Measurements from ENCODE around the gene USP20.
"Not testable (repeated sequence)": the region's sequence is repeated elsewhere in the genome, so short reads cannot be mapped to it uniquely, and the experiment has no call there.

Gene USP20

GRCh38 chr9:129835128-129835859 lies at the start of gene USP20, which contains the start of gene C9orf78:
Gene USP20, plus strand, starts transcription at chr9:129835458. Its CDS starts 17,098 bp downstream, at chr9:129852556.
Gene C9orf78, minus strand, starts transcription at chr9:129835275. Its CDS starts 54 bp downstream, at chr9:129835221.
- DNase-seq, result peak; percentile 96

DNA sequence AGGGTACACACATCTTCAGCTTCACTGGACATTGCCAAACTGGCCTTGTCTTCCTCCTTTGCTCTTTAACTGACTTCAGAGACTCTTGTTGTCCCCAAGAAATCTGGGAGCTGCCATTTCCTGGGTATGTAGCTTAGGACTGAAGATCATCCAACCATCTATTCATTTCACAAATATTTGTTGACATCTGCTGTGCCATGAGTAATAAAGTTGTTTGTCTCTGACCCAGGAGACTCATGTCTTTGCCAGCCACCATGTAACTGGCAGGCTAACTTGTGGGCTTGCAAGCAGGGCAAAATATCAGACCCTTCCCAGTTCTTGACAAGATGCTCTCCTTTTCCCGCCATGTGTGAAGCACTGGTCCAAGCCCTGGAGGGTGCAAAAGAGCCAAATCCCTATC lies 49.4 kb upstream of the USP20 start:
- no peak for DNase-seq

DNA sequence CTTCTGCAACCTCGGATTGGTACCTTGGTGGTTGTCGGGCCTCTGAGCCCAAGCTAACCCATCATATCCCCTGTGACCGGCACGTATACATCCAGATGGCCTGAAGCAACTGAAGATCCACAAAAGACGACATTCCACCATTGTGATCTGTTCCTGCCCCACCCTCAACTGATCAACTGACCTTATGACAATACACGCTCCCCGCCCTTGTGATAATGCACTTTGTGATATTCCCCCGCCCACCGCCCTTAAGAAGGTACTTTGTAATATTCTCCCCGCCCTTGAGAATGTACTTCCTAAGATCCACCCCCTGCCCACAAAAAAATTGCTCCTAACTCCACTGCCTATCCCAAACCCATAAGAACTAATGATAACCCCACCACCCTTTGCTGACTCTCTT lies 48.8 kb upstream of the USP20 start:
- no peak for DNase-seq

GRCh38 chr9:129794549-129794948 lies 40.7 kb upstream of the USP20 start:
- DNase-seq, result no peak

- not testable (repeated sequence) for DNase-seq
Measured at GRCh38 chr9:129796029-129796428, 39.2 kb upstream of the USP20 start.

DNA sequence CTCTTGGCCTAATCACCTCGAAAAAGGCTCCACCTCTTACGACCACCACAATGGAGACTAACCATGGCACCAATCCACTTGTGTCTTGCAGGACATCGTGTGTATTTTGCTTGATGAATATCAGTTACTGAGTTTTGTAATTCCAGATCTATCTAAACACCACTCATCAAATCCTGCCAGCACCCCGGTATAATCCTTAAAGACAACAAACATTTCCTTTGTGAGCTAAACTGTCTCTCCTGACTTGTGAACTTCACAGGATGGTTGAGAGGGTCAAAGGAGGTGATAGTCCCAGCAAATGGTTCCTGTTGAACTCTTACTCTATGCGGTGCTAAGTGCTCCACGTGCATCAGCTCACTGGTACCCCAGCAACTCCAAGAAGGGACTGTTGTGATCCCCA lies 36.3 kb upstream of the USP20 start:
- DNase-seq, result no peak

- DNase-seq, result no peak
Measured at GRCh38 chr9:129801504-129801903, 33.8 kb upstream of the USP20 start.

DNA sequence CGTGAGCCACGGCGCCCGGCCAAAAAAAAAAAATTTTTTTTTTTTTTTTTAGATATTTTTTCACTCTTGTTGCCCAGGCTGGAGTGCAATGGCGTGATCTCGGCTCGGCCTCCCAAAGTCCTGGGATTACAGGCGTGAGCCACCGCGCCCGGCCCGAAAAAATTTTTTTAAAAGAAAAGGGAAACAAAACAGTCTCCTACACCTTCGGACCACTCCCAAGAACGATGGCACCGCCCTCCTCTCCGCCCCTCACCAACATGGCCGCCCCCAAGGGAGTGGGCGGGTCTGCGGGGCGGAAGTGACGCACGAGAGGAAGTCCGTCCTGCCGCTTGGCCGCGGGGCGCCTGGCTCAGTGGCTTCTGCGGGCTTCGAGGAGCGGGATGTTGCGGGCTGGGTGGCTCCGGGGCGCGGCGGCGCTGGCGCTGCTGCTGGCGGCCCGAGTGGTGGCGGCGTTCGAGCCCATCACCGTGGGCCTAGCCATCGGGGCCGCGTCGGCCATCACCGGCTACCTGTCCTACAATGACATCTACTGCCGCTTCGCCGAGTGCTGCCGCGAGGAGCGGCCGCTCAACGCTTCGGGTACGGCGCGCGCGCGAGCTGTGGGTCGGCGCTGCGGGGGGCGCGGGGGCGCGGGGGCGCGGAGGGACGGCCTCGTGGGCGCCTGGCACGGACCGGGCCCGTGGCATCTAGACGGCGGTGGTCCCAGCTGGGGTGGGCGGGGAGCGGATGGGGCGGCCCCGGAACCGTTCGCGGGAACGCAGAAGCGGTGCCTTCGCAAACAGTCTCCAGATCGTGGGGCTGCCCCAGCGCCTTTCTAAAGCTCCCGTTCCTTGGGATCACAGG lies 32.2 kb upstream of the USP20 start, which contains the start of gene TOR1B:
Gene TOR1B, plus strand, starts transcription at position 352 of the 843 bp plus-strand sequence. Its CDS starts 29 bp downstream, at position 381.
- DNase-seq, result peak; percentile 92

DNA sequence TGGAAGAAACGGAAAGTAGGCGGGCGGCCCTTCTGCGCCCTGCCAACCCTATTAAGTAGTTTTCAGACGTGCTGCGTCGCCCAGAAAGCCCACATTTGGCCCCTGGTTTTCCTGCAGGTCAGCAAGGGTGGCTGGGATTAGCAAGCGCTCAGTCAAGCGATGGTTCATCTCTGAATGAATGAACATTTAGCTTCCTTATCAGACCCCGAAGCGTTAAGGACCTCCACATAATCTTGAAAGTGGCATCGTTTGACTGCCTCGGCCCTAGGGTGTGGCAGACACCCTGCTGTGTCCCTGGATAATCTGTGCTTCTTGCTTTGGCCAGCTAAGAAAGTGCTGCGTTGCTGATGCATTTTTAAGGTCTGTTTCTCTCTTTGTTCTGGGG lies 31.6 kb upstream of the USP20 start:
- no peak for DNase-seq

DNA sequence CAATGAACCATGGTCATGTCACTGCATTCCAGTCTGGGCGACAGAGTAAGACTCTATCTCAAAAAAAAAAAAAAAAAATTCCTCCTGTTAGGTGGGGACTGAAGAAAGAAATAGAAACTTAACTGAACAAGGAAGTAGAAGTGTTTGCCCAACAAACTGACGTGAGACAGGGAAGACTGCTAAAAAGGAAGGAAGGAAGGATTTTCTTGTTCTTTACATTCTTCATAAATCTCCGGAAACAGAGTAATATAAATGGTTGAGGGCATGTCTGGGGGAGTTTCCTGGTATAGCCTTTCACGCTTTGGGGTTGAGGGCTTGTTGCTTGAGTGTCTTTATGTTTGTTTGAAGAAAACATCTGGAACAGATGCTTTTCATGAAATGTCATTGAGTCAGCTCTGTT lies 29.2 kb upstream of the USP20 start:
- DNase-seq, result no peak

DNA sequence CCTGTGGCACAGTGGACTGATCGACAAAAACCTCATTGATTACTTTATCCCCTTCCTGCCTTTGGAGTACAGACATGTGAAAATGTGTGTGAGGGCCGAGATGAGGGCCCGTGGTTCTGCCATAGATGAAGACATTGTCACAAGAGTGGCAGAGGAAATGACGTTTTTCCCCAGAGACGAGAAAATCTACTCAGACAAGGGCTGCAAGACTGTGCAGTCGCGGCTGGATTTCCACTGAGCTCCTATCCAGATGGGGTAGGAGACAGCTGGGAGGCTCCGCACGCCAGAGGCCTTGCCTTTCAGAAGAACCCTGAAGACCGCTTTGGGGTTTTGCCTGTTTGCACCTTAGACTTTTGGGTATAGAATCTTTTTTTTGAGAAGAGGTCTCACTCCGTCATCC lies 25.9 kb upstream of the USP20 start:
- DNase-seq, result no peak

DNA sequence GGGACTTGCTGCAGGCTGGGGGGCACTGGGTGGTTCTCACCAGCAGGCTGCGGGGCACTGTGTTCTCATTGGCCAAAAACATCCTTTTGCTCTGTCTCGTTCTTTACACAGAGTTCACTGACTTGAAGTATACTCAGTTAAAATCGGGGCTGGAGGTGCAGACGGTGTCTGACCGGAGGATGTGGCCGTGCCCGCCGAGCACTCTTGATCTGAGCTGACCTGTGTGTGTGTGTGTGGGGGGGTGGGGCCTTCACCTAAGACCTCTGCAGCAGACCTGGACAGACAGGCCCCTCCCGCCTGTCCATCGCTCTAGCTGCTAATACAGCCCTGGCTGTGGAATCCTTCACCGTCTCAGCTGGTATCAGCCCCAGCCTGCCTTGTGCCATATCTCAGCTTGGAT lies 25.1 kb upstream of the USP20 start:
- DNase-seq, result no peak

DNA sequence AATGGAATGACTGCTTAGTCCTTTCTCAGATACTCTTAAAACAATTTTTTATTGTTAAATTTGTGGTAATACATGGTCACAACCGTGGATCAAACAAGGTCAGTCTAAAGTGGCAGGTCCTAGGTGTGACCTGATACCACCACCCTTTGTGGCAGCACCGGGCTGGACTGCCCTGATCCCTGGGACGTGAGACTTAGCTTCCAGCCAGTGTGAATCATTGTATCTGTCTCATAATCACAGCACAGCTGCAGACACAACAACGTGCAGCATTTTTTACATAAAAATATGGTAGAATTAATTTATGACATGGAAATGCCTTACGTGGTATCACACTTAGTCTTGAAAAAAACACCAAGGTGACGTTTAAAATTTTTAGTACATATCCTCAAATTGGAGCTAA lies 24.5 kb upstream of the USP20 start:
- DNase-seq, result no peak

DNA sequence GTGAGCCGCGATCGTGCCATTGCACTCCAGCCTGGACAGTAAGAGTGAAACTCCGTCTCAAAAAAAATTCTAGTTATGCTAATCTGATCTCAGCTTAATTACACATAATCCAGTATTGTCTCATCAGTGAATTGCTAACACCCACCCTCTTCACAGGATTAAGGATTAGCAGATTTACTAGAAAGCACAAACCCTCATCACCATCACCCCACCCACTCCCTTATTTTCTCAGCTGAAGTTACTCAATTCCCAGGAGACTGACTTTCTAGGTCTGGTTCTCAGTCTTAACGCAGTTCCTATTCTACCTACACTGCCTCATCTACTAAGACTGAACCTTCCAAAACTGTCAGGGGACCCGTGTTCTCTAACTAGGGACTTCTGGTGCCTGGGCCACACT lies 23.3 kb upstream of the USP20 start:
- DNase-seq, result no peak

DNA sequence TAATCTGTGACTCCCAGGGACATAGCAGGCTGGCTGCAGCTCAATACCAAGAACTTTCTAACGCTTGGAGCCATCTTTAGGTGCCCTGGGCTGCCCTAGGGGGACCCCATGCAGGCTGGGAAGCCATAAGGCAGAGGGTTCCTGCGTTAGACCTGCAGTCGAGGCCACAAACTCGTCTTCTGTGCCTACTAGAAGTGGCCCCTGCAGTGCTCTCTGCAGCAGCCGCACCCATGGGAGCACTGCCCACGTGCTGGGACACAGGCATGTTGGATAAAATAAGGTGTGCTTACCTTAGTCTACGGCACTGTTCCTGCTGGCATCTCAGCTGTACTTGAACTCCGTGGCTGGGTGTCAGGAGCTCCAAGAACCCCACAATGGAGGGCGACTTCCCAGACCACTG lies 22.9 kb upstream of the USP20 start:
- DNase-seq, result no peak

GRCh38 chr9:129813661-129814060 lies 21.6 kb upstream of the USP20 start:
- no peak for DNase-seq

DNA sequence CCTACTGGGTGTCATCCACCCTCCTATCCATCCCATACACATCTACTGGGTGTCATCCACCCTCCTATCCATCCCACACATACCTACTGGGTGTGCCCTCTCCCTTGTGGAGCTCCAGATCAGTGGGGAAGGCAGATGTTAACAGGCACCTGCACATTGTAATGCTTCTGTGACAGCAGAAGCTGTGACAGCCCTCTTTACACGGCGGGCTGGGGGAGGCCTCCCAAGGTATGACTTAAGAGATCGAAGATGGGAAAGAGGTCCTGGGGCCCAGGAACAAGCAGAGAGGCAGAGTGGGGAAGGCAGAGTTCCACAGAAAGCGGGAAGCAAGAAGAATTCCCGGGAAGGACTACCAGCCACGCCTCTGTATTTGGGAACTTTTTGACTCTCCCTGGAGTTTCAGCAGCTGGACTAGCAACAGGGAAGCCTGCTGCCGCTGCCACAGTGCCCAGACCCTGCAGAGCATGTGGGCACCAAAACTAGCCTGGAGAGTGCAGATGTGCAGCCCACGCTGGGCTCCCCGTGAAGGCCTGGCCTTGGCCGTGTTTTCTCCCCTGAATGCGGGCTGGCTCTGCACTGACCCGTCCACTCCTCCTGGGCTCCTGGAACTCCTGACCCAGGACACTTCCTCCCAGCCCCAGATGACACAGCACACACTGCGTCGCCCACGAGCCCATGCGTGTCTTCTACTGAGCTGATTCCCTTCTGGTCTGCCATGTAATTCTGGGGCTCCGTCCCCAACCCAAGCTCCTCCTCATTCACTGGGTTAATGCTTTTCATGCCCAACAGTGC lies 20.6 kb upstream of the USP20 start:
- DNase-seq, result no peak

DNA sequence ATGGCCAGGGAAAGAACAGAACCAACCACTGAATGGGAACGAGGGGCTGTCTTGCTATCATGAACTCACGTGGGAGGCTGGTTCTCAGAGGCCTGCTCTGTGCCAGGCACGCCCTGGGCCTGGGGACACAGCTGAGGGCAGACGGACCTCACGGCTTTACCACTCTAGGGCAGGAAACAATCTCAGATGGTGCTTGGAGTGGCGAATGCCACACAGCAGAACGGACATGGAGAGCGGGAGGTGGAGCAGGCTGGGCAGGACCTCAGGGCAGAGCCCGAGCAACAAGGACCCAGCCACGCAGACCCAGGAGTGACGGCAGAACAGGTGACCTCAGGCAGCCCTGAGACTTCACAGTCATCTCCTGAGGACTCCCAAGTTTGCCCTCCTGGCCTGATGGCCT lies 20.0 kb upstream of the USP20 start:
- DNase-seq, result no peak

DNA sequence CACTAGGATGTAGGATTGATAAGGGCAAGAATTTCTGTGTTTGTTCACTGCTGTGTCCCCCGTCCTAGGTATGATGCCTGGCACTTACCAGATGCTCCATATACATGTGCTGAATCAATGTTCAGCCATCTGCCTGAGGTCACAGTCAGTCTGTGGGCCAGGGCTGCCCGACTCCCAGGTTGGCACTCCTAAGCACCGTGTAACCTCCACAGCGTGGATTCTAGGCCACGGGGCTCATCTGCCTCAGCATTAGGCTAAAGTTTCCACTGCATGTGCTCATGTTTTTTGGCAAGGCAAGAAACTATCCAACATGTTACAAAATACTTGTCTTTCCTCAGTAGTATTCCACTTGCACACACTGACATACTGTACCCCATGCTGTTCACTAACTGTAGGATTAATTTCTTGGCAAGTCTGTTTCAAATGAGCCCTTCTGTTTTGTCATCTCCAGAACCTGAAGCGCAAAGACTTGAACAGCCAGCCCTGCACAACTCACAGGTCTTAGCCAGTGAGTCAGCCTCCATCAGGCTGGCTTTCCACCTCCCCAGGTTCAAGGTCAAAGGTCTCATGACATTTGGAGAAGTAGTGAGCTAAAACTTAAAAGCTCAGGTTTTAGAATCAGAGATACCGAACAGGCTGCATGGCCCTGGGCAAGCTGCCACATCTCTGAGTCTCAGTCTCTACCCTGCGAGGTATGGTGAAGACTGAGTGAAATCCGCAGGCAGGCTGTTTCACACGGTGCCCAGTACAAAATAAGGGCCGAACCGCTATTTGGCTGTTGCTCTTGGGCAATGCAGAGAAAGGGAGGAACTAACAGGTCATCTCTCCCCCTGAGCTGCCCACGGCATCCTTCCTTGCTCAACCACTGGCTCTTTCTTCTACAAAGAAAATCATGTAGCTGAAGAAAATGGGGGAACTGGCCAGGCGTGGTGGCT lies 18.5 kb upstream of the USP20 start:
- DNase-seq, result no peak

DNA sequence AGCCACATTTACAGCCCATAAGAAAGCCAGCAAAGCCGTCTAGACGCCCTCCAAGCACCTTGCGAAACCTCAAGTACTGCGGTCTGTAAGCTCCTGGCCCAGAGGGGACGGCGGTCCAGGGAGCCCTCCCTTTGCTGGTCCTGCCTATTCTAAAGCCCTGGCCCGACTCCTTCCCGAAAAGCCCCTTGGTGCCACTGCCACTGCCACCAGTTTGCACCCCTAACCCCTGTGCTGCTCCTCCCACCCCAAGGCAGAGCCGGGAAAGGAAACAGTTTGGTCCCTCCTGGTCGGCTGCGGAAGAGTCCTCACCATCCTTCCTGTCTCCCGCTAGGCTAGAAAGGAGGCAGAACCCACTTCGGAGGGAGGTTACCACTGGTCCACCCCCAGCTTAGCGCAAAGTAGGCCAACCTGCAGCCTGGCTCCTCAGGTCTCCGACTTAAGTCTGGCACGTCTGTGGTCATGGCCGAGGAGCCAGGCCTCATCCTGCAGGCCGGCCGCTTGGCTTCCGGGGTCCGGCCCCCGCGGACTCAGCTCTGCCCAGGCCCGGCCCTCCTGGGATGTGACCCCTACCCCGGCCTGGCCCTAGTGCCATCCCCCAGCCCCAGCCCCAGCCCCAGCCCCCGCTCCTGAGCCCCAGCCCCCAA lies 12.2 kb upstream of the USP20 start:
- peak; percentile 27 for DNase-seq

DNA sequence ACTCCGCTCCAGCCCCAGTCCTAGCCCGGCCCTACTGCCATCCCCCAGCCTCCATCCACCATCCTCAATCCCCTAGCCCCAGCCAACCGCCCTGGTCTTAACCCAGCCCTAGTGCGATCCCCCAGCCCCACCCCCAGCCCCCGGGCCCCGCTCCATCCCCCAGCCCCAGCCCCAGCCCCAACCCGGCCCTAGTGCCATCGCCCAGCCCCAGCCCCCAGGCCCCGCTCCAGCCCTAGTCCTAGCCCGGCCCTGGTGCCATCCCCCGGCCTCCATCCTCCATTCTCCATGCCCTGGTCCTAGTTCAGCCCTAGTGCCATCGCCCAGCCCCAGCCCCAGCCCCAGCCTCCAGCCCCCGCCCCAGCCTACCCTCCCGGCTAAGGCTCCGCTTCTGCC lies 11.7 kb upstream of the USP20 start:
- no peak for DNase-seq
